Stimulated activated CD8-positive, alpha-beta memory T cell treated with anti-CD3 and anti-CD28 coated beads, Interleukin-15, amount 100 ng/mL, for 4 hours (primary cell): Measurements from ENCODE around the gene MCM8.
"Not testable (repeated sequence)": the region's sequence is repeated elsewhere in the genome, so short reads cannot be mapped to it uniquely, and the experiment has no call there.

Source experiments
- DNase-seq, 2 donors: peaks; one replicate each; pipeline ENCODE4 v3.0.0-alpha.2; 2020; ENCODE audit warnings: low read depth in 2 of 2

Gene MCM8

GRCh38 chr20:6006603-6006949, 56.1 kb downstream of the MCM8 start:
- DNase-seq: no peak

DNA sequence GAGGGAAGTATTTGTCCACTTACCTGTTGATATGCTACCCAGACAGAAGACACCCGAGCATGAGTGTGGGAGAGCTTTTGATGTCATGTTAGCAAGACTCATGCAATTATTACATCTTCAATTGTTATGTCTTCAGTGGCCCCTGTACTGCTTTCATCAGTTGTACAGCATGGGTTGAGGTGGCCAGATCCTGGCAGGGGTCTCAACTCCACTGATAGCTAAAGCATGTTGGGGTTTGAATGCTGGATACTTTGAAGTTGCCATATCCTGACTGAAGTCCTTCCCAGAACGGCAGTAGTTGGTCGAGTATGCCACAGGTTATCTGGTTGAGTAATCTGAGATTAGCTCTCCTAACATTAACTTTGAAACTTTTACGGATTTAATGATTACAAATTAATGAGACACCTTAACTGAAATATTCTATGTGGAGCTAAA, 56.7 kb downstream of the MCM8 start:
- no peak for DNase-seq

GRCh38 chr20:6007529-6008103, 57.2 kb downstream of the MCM8 start:
- DNase-seq: no peak

DNA sequence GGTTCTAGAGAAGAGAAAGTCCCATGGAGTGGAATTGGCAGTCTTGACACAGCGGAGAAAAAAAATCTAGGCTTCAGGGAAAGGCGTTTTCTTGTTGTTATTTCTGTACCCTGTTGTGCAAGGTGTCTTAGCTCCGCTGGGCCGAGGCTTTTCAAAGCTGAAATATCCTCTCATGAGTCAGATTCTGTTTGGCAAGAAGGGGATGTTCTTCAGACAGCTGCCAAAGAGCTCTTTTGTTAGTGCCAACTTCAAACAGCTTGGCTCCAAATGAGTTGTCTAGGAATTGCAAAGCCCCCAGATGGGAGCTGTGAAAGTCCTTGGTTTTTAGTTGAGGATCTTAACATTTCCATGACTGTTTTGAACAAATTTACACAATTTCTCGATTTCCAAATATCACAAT, 57.8 kb downstream of the MCM8 start:
- no peak for DNase-seq

- DNase-seq: no peak
Measured at GRCh38 chr20:6012179-6012578, 61.7 kb downstream of the MCM8 start.

DNA sequence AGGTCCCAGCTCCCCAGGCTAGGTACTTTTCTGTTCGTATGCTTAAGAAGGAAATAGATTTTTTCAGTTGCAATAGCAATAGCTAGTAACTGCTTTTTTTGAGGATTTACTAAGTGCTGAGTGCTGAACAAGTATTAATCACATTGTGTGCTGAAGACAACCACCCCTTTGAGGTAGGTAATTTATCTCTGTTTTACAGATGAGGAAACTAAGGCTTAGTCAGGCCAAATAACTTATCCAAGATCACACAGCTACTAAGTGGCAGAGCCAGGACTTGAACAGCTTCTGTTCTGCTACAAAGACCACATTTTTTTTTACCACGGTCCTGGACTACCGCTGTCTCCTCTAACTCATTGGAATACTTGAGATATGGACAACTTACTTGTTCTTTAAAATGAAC, 63.6 kb downstream of the MCM8 start:
- no peak for DNase-seq

DNA sequence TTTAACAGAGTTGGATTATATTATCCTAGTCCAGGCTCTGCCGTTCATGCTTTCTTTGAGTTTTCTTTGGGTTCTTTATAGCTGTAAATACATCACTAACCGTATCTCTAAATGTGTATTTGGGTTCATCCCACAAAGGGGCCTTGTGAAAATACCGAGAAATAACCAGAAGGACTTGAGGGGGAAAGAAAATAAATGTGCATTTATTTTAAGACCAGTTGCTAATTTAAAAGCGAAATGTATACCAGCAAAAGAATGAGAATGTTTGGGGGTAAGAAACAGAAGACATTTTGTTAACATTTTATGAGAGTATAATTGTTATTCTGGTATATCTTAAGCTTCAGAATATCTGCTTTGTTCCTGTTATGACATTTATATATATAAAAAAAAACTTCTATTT, 64.5 kb downstream of the MCM8 start:
- DNase-seq: no peak

- DNase-seq: no peak
Measured at GRCh38 chr20:6017467-6017866, 67.0 kb downstream of the MCM8 start.

- no peak for DNase-seq
Measured at GRCh38 chr20:6017880-6018279, 67.4 kb downstream of the MCM8 start.

GRCh38 chr20:6024768-6025167, 74.3 kb downstream of the MCM8 start:
- no peak for DNase-seq

GRCh38 chr20:6026051-6026450, 75.6 kb downstream of the MCM8 start:
- no peak for DNase-seq

- DNase-seq: no peak
Measured at GRCh38 chr20:6028818-6029217, 78.4 kb downstream of the MCM8 start.

DNA sequence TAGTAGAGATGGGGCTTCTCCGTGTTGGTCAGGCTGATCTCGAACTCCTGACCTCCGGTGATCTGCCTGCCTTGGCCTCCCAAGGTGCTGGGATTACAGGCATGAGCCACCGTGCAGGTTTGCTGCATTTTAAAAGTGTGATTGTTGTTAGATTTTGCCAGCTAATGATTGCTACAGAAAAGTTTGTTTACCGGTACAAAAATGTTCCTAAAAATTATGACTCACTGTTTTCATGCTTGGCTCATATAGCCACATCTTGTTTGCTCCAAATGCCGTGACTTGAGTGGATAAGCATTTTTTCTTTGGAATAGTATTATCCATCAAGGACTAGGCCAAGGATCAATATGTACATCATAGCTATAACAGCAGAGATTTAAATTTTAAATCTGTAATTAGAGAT, 79.1 kb downstream of the MCM8 start:
- DNase-seq: no peak

DNA sequence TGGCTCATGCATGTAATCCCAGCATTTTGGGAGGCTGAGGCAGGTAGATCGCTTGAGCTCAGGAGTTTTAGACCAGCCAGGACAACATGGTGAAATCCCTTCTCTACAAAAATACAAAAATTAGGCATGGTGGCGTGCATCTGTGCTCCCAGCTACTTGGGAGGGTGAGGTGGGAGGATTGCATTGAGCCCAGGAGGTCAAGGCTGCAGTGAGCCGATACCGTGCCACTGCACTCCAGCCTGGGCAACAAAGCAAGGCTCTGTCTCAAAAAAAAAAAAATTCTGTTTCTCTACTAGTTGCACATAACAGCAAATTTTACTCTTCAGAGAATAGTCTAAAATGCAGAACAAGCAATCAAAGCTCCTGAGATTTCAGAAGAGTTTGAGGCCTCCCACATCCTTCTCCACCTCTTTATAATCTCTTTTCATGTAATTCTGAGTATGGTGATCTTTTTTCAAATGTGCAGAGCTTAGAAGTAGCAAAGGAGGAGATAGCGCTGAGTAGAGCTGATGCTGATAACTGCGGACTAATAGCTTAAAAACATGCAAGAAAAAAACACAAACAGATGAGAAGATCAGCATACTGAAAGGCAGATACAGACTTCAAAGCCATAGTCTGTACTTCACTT, 80.1 kb downstream of the MCM8 start:
- DNase-seq: no peak

DNA sequence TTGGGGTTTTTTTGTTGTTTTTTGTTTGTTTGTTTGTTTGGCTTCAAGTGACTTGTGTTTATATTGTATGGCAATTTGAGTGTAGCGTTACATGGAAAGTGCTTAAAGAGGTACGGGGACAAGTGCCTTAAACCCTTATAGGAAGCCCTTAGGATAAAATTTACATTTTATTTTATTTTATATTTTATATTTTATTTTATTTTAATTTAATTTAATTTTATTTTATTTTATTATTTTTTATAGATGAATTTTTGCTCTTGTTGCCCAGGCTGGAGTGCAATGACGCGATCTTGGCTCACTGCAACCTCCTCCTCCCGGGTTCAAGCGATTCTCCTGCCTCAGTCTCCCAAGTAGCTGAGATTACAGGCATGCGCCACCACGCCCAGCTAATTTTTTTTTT, 82.5 kb downstream of the MCM8 start:
- DNase-seq: not testable (repeated sequence)

DNA sequence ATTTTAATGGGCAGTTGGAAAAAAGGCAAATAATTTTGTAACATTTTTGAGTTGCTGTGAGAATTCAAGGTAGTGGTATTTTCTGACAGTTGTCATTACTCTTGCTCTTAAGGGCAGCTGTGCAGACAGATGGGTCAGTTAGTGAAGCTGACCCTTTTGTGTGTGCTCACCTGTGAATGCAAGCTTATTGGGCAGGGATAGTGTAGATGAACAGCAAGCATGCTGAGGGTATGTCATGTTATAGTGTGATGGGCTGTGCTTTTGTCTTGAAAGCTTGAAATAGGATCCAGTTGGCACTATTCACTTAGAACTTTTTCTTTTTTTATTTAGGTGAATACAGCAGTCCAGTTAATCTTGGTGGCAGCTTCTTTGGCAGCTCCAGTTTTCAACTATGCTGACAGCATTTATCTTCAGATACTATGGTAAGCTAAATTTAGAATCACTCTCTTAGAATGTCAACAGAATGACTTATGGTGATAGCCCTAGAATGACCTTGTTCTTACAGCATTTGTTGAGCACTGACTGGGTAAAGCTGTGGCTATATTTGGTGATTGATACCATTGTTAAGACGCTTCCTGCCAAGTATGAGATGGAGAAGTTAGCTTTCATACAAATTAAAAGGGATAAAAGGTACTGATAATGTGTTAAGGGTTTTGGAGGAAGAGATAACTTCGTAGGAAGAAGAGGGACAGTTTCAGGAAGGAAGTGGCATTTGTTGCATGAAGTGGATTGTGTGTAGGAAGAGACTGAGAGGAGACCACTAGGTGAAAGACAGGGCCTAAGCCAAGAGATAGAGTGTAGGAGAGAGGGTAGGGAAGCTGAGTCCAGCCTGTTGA, 83.9 kb downstream of the MCM8 start:
- DNase-seq: no peak

GRCh38 chr20:6036213-6036612, 85.8 kb downstream of the MCM8 start:
- no peak for DNase-seq

DNA sequence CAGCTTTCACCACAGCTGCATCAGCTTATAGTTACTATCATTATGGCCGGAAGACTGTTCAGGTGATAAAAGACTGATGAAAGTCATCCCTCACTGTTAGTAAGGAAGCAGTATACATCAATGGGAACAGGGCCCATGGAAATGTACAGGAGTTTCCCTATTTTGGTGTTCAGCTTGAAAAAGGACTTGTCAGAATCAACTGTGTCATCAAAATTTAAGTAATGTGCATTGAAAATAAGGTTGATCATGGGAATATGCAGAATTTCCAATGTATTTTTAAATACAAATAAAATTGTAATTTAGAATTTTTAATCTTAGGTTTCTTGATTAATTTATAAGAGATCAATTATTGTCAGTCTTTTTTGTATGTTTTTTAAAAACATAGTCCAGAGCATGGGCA, 86.6 kb downstream of the MCM8 start:
- no peak for DNase-seq

DNA sequence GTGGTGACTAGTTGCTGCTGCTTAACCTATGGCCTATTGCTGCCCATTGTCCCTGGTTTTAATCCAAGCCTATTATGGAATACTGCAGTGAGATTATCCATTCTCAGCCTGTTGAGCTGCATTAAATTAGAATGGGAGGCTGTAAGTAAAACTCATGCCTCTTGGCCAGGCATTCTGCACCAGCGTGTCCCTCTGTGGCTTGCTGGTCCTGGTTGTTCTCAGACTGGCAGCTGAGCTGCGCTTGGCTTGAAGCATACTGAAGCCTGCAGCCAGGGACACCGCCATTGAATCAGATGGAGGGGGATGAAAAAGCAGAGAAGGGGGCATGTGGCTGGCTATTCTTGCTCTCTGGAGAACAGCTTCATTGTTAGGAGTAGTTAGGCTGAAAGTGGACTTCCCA, 87.8 kb downstream of the MCM8 start:
- no peak for DNase-seq

DNA sequence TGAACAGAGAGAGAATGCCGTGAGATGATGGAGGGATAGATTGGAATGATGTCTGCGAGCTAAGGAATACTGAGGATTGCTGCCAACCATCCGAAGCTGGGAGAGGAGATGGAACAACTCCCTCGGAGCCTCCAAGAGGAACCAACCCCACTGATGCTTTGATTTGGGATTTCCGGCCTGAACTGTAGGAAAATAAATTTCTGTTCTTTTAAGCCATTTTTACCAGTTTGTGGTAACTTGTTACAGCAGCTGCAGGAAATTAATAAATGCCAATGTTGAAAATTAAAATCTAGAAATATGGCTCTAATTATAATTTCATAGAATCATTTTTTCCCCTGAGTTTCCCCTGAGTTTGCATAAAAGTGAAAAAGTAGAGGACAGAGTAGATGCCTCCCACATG, 89.3 kb downstream of the MCM8 start:
- DNase-seq: no peak

DNA sequence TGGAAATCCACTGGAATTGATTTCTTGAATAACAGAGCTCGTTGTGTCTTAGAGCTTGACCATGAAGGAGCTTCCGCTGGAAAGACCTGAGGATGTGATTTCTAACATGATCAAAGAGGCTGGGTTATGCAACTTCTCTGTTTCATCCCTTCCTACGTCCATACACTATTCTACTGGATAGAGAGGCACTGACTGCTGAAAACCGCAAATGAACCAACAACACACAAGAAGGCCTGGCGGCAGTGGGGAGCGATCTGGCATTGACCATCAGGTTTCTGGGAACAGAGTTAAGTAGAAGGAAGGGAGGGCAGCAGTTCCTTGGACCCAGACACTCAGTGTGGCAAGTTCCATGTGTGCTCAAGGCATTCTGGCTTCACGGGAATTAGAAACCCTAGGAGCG, 90.1 kb downstream of the MCM8 start:
- no peak for DNase-seq

DNA sequence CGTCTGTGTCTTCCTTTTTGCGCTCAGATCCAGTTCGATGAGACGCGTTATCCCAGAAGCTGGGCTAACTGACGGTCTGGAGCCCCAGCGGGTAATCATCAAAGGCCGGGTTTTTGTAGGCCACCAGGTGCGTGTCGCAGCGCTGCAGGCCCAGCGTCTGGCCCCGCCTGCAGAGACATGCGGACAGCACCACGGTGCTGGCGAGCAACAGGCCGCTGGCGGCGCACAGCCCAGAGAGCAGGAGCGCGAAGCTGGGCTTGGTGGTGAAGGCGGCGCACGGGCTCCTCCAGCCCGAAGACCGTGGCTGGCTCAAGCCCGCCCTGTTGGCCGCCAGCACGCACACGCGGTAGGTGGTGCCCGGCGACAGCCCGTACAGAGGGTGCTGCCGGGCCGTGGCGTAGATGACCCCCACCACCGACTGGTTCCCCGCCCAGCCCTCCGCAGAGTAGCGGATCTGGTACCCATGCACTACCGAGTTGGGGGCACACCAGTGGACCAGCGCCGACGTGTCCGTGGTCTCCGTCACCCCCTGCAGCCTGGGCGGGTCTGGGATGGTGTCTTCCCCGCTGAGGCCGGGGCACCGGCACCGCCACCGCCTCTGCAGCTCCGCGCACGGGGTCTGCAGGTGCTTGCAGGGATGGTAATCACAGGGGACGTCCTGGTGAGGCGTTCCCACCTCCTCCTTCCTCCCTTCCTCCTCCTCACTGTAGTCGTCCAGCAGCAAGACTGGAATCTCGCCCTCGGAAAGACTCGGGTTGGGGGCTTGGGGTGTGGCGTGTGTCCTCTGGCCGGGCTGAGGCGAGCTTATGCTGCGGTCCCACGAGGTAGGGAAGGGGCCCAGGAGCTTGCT, 90.7 kb downstream of the MCM8 start:
- no peak for DNase-seq
